Skin epidermis (tissue), 12 donors: ENCODE results near the gene KIF3C.
"Not testable (repeated sequence)": the region's sequence is repeated elsewhere in the genome, so short reads cannot be mapped to it uniquely, and the experiment has no call there.

Source experiments
- H3K27ac ChIP-seq, 21 experiments: fragments of 200-600 bp; sonication (generic) in 11 of 21; one replicate each; pipeline ENCODE4 v1.5.0; 2020; ENCODE audit warnings: mild to moderate bottlenecking in 3 of 21, inconsistent platforms in 2 of 21, moderate library complexity in 2 of 21
- H3K4me3 ChIP-seq, 7 experiments: fragments of 200-600 bp; sonication (generic) in 2 of 7; one replicate each; pipeline ENCODE4 v1.5.0; 2020; ENCODE audit warnings: inconsistent platforms in 2 of 7, mild to moderate bottlenecking in 2 of 7, moderate library complexity in 1 of 7

KIF3C gene

DNA sequence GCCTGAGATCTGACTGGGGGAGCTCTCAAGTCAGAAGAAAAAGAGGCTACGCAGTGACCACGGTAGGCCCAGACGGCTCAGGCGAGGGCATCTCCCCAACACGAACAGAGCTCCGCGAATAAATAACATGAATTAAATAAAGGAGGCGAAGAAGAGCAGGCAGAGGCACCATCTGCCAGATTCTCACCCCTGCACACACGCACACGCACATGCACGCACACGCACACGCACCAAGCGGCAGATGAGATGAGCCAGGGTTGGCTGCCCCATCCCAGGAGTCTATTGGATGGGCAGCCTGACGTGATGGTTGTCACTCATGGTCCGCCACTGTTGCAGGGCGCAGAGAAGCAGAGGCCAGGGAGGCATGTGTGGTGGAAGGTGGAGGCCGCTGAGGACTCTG is 53.6 kb downstream of the KIF3C start:
- Histone ChIP-seq H3K27ac (no peak overlapping the region), H3K4me3 (no peak overlapping the region)

DNA sequence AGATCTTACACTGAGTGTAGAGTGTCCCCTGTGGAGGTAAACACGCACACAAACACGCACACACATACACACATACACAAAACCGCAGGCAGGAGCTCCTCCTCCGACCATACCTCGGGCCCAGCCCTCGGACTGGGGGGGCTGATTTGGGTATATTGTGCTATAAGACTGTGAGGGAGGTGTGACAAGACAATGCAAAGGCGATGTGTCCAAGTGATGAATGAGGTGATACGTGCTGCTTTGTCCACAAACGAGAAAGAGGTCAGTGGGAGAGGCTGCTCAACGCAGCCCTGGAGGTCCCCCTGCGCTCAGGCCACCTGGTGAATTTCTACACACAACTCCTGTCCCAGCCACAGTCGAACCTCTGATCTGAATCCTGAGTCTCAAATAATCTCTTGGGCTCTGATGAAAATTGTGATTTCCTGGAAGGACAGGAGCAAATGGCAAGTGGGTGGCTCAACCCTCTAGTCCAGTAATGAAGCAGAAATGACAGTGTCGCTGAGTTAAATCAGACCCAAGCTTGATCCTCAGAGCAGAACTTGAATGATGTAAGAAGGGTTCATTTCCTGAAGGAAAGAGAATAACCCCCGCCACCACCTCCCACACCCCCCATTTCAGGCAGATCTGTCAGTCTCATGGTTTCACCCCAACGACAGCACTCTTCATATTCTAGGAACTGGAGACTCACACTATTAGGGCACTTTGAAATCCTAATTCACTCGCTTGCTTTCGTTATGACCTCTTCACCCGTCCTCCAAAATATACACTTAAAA is 55.1 kb downstream of the KIF3C start:
- no peak overlapping the region for H3K27ac ChIP-seq
- H3K4me3 ChIP-seq, result no peak overlapping the region

DNA sequence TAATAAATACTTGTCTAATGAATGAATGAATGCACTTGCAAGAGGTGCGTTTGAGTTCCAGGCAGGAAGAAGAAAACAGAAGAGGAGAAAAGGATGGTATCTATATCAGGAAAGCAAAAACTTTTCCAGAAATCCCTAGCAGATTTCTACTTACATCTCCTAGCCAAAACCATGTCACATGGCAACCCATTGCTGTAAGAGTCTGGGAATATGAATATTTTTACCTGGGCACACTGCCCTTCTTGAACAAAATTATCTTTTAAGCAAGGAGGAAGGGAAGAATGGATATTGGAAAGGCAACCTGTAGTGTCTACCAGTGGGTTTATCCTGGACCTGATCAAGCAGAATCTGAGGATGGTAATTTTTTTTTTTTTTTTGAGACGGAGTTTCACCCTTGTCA is 59.8 kb downstream of the KIF3C start:
- H3K4me3 ChIP-seq, result no peak overlapping the region
- no peak overlapping the region for H3K27ac ChIP-seq

DNA sequence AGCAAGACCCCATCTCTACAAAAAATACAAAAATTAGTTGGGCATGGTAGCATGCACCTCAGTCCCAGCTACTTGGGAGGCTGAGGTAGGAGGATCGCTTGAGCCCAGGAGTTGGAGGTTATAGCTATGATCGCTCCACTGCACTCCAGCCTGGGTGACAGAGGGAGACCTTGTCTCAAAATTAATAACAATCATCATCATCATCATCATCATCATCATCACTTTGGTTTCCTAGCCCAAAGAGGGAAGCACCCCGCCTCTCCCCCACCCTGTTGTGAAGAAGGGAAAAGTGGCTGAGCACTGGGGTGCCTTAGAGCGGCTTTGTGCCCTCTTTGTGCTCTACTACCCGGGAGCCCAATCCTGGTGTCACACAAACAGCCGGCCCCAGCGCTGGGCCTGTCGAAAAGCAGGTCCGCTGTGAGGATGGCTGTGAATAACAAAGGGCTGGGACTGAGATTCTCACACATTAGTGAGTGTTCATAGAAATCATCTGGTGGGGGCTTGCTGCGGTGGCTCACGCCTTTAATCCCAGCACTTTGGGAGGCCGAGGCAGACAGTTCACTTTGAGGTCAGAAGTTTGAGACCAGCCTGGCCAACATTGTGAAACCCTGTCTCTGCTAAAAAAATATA is 61.4 kb downstream of the KIF3C start:
- H3K4me3 ChIP-seq, result no peak overlapping the region

DNA sequence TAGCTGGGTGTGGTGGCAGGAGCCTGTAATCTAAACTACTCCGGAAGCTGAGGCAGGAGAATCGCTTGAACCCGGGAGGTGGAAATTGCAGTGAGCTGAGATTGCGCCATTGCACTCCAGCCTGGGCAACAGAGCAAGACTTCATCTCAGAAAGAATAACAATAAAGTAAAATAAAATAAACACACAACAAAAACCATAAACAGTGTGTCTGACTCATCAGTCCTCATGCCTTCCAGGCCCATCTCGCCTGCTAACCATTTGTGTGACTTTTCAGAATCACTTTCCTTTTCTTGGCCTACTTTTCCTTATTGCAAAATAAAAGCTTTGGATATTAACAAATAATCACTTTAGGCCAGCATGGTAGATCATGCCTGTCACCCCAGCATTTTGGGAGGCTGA is 62.0 kb downstream of the KIF3C start:
- H3K27ac ChIP-seq, result no peak overlapping the region
- no peak overlapping the region for H3K4me3 ChIP-seq

More for the DNA sequence above, 61.4 kb downstream of the KIF3C start:
- H3K27ac ChIP-seq, result no peak overlapping the region

DNA sequence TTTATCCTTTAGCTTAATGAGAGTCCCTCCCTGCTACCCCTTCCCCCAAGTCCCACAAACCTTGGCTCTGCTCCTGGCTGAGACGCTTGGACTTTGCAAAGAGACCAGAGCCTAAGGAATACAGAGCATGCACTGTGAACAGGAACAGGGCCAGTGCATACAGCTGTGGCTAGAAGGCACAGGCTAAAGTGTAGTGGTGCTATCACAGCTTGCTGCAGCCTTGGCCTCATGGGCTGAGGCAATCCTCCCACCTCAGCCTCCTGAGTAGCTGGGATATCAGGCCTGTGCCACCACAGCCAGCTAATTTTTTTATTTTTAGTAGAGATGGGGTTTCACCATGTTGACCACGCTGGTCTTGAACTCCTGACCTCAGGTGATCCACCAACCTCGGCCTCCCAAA is 64.5 kb downstream of the KIF3C start:
- Histone ChIP-seq H3K27ac (no peak overlapping the region), H3K4me3 (no peak overlapping the region)

DNA sequence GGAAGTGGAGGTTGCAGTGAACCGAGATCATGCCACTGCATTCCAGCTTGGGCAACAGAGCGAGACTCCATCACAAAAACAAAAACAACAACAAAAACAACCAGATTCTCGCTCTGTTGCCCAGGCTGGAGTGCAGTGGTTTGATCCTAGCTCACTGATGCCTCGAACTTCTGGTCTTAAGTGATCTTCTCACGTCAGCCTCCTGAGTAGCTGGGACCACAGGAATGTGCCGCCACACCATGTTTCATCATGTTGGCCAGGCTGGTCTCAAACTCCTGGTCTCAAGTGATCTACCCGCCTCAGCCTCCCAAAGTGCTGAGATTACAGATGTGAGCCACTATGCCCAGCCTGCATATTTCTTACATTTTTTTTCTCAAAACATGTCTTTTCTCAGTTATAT is 64.9 kb downstream of the KIF3C start:
- H3K4me3 ChIP-seq, H3K27ac ChIP-seq: not testable (repeated sequence)

DNA sequence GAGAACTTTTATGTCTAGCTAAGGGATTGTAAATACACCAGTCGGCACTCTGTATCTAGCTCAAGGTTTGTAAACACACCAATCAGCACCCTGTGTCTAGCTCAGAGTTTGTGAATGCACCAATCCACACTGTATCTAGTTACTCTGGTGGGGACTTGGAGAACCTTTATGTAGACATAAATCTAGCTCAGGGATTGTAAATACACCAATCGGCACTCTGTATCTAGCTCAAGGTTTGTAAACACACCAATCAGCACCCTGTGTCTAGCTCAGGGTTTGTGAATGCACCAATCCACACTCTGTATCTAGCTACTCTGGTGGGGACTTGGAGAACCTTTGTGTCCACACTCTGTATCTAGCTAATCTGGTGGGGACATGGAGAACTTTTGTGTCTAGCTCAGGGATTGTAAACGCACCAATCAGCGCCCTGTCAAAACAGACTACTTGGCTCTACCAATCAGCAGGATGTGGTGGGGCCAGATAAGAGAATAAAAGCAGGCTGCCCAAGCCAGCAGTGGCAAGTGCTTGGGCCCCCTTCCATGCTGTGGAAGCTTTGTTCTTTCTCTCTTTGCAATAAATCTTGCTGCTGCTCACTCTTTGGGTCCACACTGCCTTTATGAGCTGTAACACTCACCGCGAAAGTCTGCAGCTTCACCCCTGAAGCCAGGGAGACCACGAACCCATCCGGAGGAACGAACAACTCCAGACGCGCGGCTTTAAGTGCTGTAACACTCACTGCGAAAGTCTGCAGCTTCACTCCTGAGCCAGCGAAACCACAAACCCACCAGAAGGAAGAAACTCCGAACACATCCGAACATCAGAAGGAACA is 66.1 kb downstream of the KIF3C start:
- not testable (repeated sequence) for H3K4me3 ChIP-seq
- H3K27ac ChIP-seq, result peak overlapping the region in 4 of 21 experiments; percentile 36 to 61 (median 50)

DNA sequence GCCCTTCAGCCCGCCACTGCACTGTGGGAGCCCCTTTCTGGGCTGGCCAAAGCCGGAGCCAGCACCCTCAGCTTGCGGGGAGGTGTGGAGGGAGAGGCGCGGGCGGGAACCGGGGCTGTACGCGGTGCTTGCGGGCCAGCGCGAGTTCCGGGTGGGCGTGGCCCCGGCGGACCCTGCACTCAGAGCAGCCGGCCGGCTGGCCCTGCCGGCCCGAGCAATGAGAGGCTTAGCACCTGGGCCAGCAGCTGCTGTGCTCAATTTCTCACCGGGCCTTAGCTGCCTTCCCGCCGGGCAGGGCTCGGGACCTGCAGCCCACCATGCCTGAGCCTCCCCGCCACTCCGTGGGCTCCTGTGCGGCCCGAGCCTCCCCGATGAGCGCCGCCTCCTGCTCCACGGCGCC is 66.9 kb downstream of the KIF3C start:
- H3K27ac ChIP-seq, H3K4me3 ChIP-seq: not testable (repeated sequence)

DNA sequence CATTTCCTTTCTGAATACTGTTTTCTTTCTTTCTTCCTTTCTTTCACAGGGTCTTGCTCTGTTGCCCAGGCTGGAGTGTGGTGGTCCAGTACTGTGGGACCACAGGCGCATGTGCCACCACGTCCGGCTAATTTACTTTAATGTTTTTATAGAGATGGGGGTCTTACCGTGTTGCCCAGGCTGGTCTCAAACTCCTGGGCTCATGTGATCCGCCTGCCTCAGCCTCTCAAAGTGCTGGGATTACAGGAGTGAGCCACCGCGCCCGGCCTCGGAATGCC is 68.7 kb downstream of the KIF3C start:
- H3K27ac ChIP-seq, H3K4me3 ChIP-seq: not testable (repeated sequence)

DNA sequence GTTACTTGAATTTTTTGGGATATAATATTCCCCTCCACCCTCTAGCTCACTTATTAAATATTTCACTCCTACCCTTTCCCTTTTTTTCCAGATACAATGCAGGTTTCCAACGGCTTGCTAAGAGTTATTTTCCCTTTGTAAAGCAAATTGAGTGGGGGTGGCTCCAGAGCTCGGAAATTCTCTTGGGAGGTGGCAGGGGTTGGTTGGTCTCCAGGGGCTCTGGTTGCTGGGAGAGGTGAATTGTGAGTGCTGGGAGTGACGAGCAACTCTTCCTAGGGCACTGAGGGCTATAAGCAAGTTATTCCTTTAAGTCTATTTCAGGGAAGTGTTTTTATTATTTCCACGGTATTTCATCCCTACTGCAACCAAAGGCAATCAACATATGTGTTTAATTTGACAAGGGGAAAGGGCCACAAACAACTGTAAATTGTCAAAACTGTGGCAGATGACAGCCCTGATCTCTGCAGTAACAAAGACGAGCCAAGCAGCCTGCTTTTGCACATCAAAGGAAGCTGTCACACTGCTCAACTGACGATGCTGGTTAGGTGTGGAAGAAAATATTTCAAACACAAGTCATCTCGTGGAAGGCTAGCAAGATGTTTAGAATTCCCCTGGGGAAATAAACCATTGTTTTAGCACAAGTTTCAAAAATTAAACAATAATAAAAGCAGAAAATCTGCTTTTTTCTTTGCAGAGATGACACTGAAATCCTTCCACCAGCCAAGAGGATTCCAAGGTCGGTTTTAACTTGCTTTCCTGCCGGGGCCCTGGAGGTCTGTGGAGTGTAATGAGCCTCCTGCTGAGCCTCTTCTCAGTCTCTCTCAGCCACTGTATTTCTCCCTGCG is 69.2 kb downstream of the KIF3C start:
- no peak overlapping the region for H3K4me3 ChIP-seq

DNA sequence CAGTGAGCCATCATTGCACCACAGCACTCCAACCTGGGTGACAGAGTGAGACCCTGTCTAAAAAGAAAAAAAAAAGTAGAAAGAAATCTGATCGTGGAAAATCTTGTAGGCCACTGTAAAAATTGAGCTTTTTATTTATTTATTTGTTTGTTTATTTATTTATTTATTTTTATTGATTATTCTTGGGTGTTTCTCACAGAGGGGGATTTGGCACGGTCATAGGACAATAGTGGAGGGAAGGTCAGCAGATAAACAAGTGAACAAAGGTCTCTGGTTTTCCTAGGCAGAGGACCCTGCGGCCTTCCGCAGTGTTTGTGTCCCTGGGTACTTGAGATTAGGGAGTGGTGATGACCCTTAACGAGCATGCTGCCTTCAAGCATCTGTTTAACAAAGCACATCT is 72.7 kb downstream of the KIF3C start:
- H3K4me3 ChIP-seq, H3K27ac ChIP-seq: not testable (repeated sequence)

More for the DNA sequence above, 69.2 kb downstream of the KIF3C start:
- H3K27ac ChIP-seq, result no peak overlapping the region

DNA sequence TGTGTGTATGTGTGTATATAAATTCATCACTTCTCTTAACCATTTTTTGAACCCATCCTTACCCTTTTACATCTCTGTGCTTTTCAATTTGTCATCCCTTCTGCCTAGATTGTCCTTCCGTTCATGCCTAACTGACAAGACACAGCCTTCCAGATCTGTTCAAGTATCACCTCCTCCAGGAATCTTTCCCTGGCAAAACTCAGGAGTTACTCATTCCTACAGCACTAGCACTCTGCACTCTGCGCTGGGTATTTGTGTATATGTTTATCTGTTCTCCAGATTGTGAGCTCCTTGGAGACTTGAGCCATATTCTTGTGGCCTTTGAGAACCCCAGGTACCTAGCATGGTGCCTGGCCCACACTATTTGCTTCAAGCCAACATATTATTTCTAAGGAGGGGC is 77.2 kb downstream of the KIF3C start:
- H3K27ac ChIP-seq, result no peak overlapping the region
- no peak overlapping the region for H3K4me3 ChIP-seq

DNA sequence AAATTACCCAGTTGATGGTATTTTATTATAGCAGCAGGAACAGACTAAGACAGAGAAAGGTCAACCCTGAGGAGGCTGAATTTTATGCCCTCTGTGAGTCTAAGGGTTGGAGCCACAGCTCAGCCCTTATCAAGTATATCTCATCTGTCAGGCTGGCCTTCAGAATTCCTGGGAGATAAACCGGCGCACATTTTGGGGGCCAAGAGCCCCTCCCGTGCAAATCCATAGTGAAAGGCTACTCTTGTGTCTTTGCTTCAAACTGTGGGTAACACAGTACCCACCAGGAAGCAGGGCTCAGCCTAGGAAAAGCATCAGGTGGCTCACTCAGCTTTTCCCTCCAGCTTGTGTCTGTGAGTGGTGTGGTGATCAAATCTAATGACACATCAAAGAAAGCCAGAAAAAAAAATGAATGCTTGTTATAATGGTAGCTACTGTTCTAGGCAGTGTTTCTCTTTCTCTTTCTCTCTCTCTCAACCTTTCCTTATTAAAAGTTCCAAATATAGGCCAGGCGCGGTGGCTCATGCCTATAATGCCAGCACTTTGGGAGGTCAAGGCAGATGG is 79.0 kb downstream of the KIF3C start:
- Histone ChIP-seq H3K4me3 (no peak overlapping the region), H3K27ac (no peak overlapping the region)

DNA sequence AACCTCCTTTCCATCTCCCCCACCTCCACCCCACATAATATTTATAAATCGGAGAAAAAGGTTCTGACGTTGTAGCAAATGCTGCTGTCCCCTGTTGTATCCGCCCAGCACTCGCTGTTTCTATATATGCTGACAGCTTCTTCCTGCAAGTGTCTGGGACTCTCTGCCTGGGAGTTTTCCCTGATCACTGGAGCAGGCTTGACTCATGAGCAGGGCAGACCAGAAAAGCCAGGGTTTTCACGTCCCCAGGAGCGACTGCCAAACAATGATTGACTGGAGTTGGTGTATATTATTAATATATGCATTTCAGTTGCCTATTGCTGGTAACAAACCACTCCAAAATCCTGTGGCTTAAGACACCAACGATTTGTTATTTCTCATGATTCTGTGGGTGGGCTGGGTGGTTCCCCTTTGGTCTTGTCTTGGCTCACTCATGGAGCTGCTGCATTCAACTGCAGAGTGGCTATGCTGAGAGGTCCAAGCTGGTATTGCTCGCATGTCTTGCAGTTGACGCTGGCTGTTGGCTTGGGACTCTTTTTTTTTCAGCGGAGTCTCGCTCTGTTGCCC is 82.8 kb downstream of the KIF3C start:
- H3K4me3 ChIP-seq, result no peak overlapping the region
- no peak overlapping the region for H3K27ac ChIP-seq

DNA sequence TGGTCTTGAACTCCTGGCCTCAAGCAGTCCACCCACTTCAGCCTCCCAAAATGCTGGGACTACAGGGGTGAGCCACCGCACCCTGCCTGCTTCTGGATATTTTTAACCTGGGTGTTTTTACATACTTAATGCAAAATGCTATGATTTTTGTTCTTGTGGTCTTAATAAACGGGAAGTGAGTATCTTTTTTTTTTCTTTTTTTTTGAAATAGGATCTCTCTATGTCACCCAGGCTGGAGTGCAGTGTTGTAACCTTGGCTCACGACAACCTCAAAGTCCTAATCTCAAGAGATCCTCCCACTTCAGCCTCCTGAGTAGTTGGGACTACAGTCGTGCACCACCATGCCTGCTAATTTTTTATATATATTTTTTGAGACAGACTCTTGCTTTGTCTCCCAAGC is 84.8 kb downstream of the KIF3C start:
- H3K27ac ChIP-seq, result no peak overlapping the region
- no peak overlapping the region for H3K4me3 ChIP-seq

DNA sequence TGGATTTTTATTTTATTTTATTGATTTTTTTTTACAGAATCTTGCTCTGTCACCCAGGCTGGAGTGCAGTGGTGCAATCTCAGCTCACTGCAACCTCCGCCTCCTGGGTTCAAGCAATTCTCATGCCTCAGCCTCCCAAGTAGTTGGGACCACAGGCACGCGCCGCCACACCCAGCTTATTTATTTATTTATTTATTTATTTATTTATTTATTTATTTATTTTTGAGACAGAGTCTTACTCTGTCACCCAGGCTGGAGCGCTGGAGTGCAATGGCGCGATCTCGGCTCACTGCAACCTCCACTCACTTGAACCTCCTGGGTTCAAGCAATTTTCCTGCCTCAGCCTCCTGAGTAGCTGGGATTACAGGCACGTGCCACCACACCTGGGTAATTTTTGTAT is 86.0 kb downstream of the KIF3C start:
- H3K27ac ChIP-seq, H3K4me3 ChIP-seq: not testable (repeated sequence)

DNA sequence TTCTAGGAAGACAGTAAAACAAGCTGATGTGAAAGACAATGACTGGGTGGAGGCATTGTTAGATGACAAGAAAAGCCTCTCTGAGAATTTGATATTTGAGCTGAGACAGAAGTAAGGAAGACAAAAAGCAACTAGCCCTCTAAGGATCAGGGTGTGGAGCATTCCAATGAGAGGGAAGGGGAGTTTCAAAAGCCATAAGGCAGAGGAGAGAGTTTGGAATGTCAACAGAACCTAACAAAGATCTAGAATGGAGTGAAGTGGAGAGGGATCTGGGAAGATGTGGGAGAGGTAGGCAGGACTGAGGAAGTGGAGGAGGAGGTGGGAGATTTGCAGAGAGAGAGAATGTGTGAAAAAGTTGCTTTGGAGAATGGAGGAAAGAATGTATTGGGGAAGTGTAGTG is 86.7 kb downstream of the KIF3C start:
- H3K27ac ChIP-seq, result no peak overlapping the region
- no peak overlapping the region for H3K4me3 ChIP-seq

DNA sequence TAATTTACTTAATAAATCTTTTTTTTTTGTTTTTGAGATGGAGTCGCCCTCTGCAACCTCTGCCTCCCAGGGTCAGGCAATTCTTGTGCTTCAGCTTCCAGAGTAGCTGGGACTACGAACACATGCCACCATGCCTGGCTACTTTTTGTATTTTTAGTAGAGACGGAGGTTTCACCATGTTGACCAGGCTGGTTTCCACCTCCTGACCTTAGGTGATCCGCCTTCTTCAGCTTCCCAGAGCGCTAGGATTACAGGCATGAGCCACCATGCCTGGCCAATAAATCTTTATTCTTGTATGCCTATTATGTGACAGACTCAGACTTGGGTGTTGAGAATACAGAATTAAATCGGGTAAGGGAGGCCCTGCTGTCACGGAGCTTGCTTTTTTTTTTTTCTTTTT is 87.3 kb downstream of the KIF3C start:
- Histone ChIP-seq H3K27ac (no peak overlapping the region), H3K4me3 (no peak overlapping the region)
